Measurements from ENCODE around the gene TRIM25.

The TRIM25 gene

GRCh38 chr17:56892333-56892732 is 21.5 kb downstream of the TRIM25 start:
- no peak for DNase-seq

- DNase-seq = no peak
Measured at GRCh38 chr17:56891751-56892150, 22.1 kb downstream of the TRIM25 start.

GRCh38 chr17:56890906-56891674 is 22.8 kb downstream of the TRIM25 start:
- DNase-seq = no peak

- DNase-seq = no peak
Measured at GRCh38 chr17:56890390-56890789, 23.5 kb downstream of the TRIM25 start.

GRCh38 chr17:56887552-56888467 is 26.0 kb downstream of the TRIM25 start:
- no peak for DNase-seq

- DNase-seq = no peak
Measured at GRCh38 chr17:56887105-56887504, 26.7 kb downstream of the TRIM25 start.

GRCh38 chr17:56886288-56886731 is 27.5 kb downstream of the TRIM25 start:
- DNase-seq = no peak

GRCh38 chr17:56885312-56885657 is 28.6 kb downstream of the TRIM25 start:
- no peak for DNase-seq

GRCh38 chr17:56884483-56885311 is 29.2 kb downstream of the TRIM25 start:
- no peak for DNase-seq

GRCh38 chr17:56883616-56884015 is 30.2 kb downstream of the TRIM25 start:
- DNase-seq = no peak

- no peak for DNase-seq
Measured at GRCh38 chr17:56881685-56882295, 32.1 kb downstream of the TRIM25 start.

GRCh38 chr17:56880571-56880970 is 33.3 kb downstream of the TRIM25 start:
- DNase-seq = no peak

- DNase-seq = no peak
Measured at GRCh38 chr17:56880133-56880532, 33.7 kb downstream of the TRIM25 start.

- DNase-seq = no peak
Measured at GRCh38 chr17:56879280-56879679, 34.6 kb downstream of the TRIM25 start.

- DNase-seq = no peak
Measured at GRCh38 chr17:56876766-56877179, 37.1 kb downstream of the TRIM25 start.

- no peak for DNase-seq
Measured at GRCh38 chr17:56870081-56870651, 43.7 kb downstream of the TRIM25 start.

GRCh38 chr17:56868716-56869115 is 45.1 kb downstream of the TRIM25 start:
- no peak for DNase-seq

- no peak for DNase-seq
Measured at GRCh38 chr17:56867948-56868376, 45.9 kb downstream of the TRIM25 start.

GRCh38 chr17:56866496-56866895 is 47.4 kb downstream of the TRIM25 start:
- no peak for DNase-seq

GRCh38 chr17:56866076-56866475 is 47.8 kb downstream of the TRIM25 start:
- DNase-seq = no peak

- DNase-seq = no peak
Measured at GRCh38 chr17:56863974-56864373, 49.9 kb downstream of the TRIM25 start.

GRCh38 chr17:56861899-56862298 is 52.0 kb downstream of the TRIM25 start:
- no peak for DNase-seq

Measured in NCI-H1436 treated with DMSO at 0.1 percent for 48 hours (cell line).